Smooth muscle cell (in vitro differentiated cells): ENCODE data around the gene MACROD2. TPM values are rescaled to one million over a fixed set of nuclear protein-coding genes. Genes with fewer than 3 reads are reported as not detected.

Experiments used
- DNase-seq: peaks from one replicate; lab custom pipeline; 2025; ENCODE audit not compliant: unreplicated experiment; lab: John Stamatoyannopoulos, UW
- H2AFZ ChIP-seq: fragments of 200-600 bp; sonication (generic); 2 replicates; pipeline ENCODE4 v1.6.0; 2016; ENCODE audit warnings: antibody characterized with exemption, low read depth, mild to moderate bottlenecking
- H3F3A ChIP-seq: fragments of 200-600 bp; sonication (generic); 2 replicates; pipeline ENCODE4 v1.6.0; 2017; ENCODE audit warnings: antibody characterized with exemption, low read depth
- H3K27ac ChIP-seq: fragments of 200-600 bp; sonication (generic); 2 replicates; pipeline ENCODE4 v1.5.1; 2016; ENCODE audit warnings: low read depth, mild to moderate bottlenecking
- H3K27me3 ChIP-seq: fragments of 200-600 bp; sonication (generic); 2 replicates; pipeline ENCODE4 v1.6.1; 2016; ENCODE audit warnings: low read depth, mild to moderate bottlenecking
- H3K36me3 ChIP-seq: fragments of 200-600 bp; sonication (generic); 2 replicates; pipeline ENCODE4 v1.5.1; 2016; ENCODE audit warnings: low read depth
- H3K4me1 ChIP-seq: fragments of 200-600 bp; sonication (generic); 2 replicates; pipeline ENCODE4 v1.5.1; 2016; ENCODE audit warnings: low read depth
- H3K4me2 ChIP-seq: fragments of 200-600 bp; sonication (generic); 2 replicates; pipeline ENCODE4 v1.6.0; 2016; ENCODE audit warnings: mild to moderate bottlenecking
- H3K4me3 ChIP-seq: fragments of 200-600 bp; sonication (generic); 2 replicates; pipeline ENCODE4 v1.5.1; 2016; ENCODE audit warnings: mild to moderate bottlenecking
- H3K79me2 ChIP-seq: fragments of 200-600 bp; sonication (generic); 2 replicates; pipeline ENCODE4 v1.6.0; 2016; ENCODE audit warnings: low read depth, mild to moderate bottlenecking
- H3K9ac ChIP-seq: fragments of 200-600 bp; sonication (generic); 2 replicates; pipeline ENCODE4 v1.6.0; 2016; ENCODE audit warnings: low read depth
- H3K9me3 ChIP-seq: fragments of 200-600 bp; sonication (generic); replicated peaks from 2 replicates; pipeline ENCODE4 v1.5.1; 2016; ENCODE audit warnings: low read depth
- H4K20me1 ChIP-seq: fragments of 200-600 bp; sonication (generic); 2 replicates; pipeline ENCODE4 v1.6.0; 2016; ENCODE audit warnings: low read depth
- WGBS: methylation state at CpG from one replicate; pipeline ENCODE4 v1.1.7; 2016; ENCODE audit warnings: low lambda C conversion rate; 5-methylcytosine and 5-hydroxymethylcytosine counted together
- polyA plus RNA-seq: library from polyadenylated mRNA; unstranded; fragments of >200 nt; fragmentation: Nextera tagmentation; extraction: Ambion mirVana; gene quantifications from 2 replicates; pipeline ENCODE4 v1.2.1, GENCODE V29; 2016
- total RNA-seq: library from RNA; depleted of rRNA; stranded (reverse); fragments of >200 nt; gene quantifications from 2 replicates; pipeline ENCODE4 v1.2.3, GENCODE V29; 2014
- TF ChIP-seq, protein P1 (sequence below): fragments of 200-600 bp; sonication (generic); IDR thresholded peaks from 2 replicates; pipeline ENCODE4 v1.5.1; 2017; ENCODE audit warnings: borderline replicate concordance, mild to moderate bottlenecking, antibody characterized with exemption; ENCODE audit not compliant: insufficient read depth, poor library complexity, severe bottlenecking

The MACROD2 gene
- total and polyA plus RNA-seq, 2 experiments from 2014 or later = 0.04 to 0.32 TPM

DNA sequence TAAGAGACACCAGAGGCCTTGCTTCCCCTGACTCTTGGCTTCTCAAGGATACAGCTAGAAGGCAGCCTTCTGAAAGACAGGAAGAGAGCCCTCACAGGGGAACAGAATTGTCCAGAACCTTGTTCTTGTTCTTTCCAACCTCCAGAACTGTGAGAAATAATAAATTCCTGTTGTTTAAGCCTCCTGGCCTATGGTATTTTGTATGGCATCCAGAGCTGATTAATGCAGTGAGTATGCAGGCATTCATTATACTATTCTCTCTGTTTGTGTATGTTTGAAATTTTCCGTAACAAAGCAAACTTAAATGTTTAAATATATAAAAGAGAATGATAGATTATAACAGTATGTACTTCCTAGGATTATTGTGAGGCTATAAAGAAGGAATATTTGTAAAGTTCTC lies 1245.5 kb downstream of the MACROD2 start:
- Histone ChIP-seq H3K4me1 (no peaks in the 10 kb centered on the region), H3K4me3 (no peak overlapping the region), H2AFZ (no peak overlapping the region), H3K79me2 (no peaks in the 10 kb centered on the region), H3K9me3 (no peaks in the 10 kb centered on the region), H3K27me3 (no peaks in the 10 kb centered on the region), H4K20me1 (no peaks in the 10 kb centered on the region), H3K4me2 (no peak overlapping the region), H3K27ac (no peak overlapping the region), H3K9ac (no peak overlapping the region), H3K36me3 (no peaks in the 10 kb centered on the region), H3F3A (no peaks in the 10 kb centered on the region)
- TF ChIP-seq, protein P1, sequence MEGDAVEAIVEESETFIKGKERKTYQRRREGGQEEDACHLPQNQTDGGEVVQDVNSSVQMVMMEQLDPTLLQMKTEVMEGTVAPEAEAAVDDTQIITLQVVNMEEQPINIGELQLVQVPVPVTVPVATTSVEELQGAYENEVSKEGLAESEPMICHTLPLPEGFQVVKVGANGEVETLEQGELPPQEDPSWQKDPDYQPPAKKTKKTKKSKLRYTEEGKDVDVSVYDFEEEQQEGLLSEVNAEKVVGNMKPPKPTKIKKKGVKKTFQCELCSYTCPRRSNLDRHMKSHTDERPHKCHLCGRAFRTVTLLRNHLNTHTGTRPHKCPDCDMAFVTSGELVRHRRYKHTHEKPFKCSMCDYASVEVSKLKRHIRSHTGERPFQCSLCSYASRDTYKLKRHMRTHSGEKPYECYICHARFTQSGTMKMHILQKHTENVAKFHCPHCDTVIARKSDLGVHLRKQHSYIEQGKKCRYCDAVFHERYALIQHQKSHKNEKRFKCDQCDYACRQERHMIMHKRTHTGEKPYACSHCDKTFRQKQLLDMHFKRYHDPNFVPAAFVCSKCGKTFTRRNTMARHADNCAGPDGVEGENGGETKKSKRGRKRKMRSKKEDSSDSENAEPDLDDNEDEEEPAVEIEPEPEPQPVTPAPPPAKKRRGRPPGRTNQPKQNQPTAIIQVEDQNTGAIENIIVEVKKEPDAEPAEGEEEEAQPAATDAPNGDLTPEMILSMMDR = no peak
- no peak for DNase-seq
- WGBS = 35% methylated on average over 1 of the region's 1 CpG

DNA sequence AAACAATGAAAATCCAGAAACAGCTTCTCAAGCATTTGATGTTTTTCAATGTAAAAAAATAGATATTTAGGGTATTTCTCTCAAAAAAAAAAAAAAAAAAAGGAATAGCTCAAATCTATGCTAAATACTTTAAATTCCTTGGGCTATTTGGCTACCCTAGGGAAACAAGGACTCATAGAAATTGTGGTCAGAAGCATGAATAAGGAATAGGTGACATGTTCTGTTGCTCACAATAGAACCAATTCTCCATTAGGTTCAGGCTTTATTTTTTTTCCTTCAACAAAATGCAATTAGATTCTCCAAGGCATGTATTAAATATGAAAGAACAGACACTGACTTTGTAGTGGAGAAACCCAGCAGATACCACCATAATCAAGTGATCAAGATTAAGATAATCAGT lies 1246.4 kb downstream of the MACROD2 start:
- no peaks in the 10 kb centered on the region for H4K20me1 ChIP-seq
- H3K36me3 ChIP-seq = no peaks in the 10 kb centered on the region
- no peaks in the 10 kb centered on the region for H3K79me2 ChIP-seq
- no peak overlapping the region for H3K9ac ChIP-seq
- H3K27ac ChIP-seq = no peak overlapping the region
- no peak overlapping the region for H3K4me3 ChIP-seq
- TF ChIP-seq, protein P1 = no peak
- no peaks in the 10 kb centered on the region for H3K9me3 ChIP-seq
- no peaks in the 10 kb centered on the region for H3K27me3 ChIP-seq
- no peak overlapping the region for H3K4me2 ChIP-seq
- no peak for DNase-seq
- no peaks in the 10 kb centered on the region for H3K4me1 ChIP-seq
- H2AFZ ChIP-seq = no peak overlapping the region
- no peaks in the 10 kb centered on the region for H3F3A ChIP-seq

DNA sequence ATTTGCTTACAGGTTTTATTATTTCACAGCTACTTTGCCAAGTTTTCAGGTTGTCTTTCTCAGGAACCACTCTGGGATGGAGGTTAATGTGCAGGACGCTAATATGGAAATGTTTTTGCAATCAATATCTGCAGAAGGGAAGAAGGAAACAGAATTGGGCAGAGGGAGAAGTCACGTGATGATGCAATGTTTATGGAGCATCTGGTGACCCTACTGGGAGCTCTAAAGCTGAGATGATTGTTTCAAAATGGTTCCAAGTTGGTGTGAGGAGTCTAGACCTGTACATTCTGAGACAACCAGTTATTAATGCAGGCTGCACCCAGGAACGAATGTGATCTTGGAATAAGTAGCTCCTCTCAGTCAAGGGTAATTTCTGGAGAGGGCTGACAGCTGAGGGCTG lies 1247.5 kb downstream of the MACROD2 start:
- TF ChIP-seq, protein P1 = no peak
- no peak overlapping the region for H3K9ac ChIP-seq
- no peak overlapping the region for H3K4me2 ChIP-seq
- no peaks in the 10 kb centered on the region for H3K9me3 ChIP-seq
- H3K27ac ChIP-seq = no peak overlapping the region
- H2AFZ ChIP-seq = no peak overlapping the region
- no peaks in the 10 kb centered on the region for H3K4me1 ChIP-seq
- H3F3A ChIP-seq = no peaks in the 10 kb centered on the region
- no peaks in the 10 kb centered on the region for H3K27me3 ChIP-seq
- H3K4me3 ChIP-seq = no peak overlapping the region
- no peak for DNase-seq
- no peaks in the 10 kb centered on the region for H4K20me1 ChIP-seq
- 80% methylated on average over 3 of the region's 3 CpGs for WGBS
- no peaks in the 10 kb centered on the region for H3K79me2 ChIP-seq
- no peaks in the 10 kb centered on the region for H3K36me3 ChIP-seq

DNA sequence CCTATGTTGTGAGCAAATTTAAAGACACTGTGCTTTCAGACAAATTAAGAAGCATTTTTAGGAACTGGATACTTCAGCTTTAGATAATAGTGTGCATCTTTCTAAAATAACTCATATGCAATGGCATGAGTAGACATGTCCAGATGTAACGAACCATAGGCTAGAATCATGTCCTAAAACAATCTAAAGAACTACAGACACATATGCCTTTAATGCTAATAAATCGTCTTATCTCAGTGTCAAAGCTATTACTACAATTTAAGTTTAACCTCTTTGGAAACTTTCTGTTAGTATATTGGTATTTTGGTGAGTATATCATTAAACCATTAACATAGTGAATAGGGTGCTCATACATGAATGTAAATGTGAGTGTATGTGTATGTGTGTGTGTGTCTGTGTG lies 1250.6 kb downstream of the MACROD2 start:
- no peak for DNase-seq
- Histone ChIP-seq H3K9me3 (no peaks in the 10 kb centered on the region), H3K9ac (no peak overlapping the region), H3K4me3 (no peak overlapping the region), H3K36me3 (no peaks in the 10 kb centered on the region), H3K27ac (no peak overlapping the region), H3K4me1 (no peaks in the 10 kb centered on the region), H3F3A (no peaks in the 10 kb centered on the region), H2AFZ (no peak overlapping the region), H3K79me2 (no peaks in the 10 kb centered on the region), H3K4me2 (no peak overlapping the region), H3K27me3 (no peaks in the 10 kb centered on the region), H4K20me1 (no peaks in the 10 kb centered on the region)
- WGBS = 60% methylated on average over 2 of the region's 2 CpGs
- TF ChIP-seq, protein P1 = no peak
